WTC11 (cell line): Measurements from ENCODE around the gene OPN1SW.

Experiments
- CBFB ChIP-seq: sonication (generic); formaldehyde crosslinking; IDR thresholded peaks from 2 replicates; pipeline ENCODE4 v1.8.1; 2022; ENCODE audit warnings: mild to moderate bottlenecking, low read depth, missing genetic modification reagents
- CTCF ChIP-seq: fragments of 200-600 bp; IDR thresholded peaks from 2 replicates; pipeline ENCODE4 v1.8.0; 2022; ENCODE audit warnings: antibody characterized with exemption
- E2F5 ChIP-seq: sonication (generic); formaldehyde crosslinking; IDR thresholded peaks from 2 replicates; pipeline ENCODE4 v1.8.1; 2022; ENCODE audit warnings: mild to moderate bottlenecking, moderate library complexity, missing genetic modification reagents
- FOXJ3 ChIP-seq: sonication (generic); formaldehyde crosslinking; IDR thresholded peaks from 2 replicates; pipeline ENCODE4 v1.9.0; 2021; ENCODE audit warnings: missing genetic modification reagents, mild to moderate bottlenecking, borderline replicate concordance
- JUN ChIP-seq: sonication (generic); formaldehyde crosslinking; IDR thresholded peaks from 2 replicates; pipeline ENCODE4 v1.8.0; 2023; ENCODE audit warnings: mild to moderate bottlenecking, missing genetic modification reagents
- ZNF232 ChIP-seq: sonication (generic); formaldehyde crosslinking; IDR thresholded peaks from 2 replicates; pipeline ENCODE4 v1.8.0; 2022; ENCODE audit warnings: mild to moderate bottlenecking, missing genetic modification reagents
- ZNF263 ChIP-seq: sonication (generic); formaldehyde crosslinking; IDR thresholded peaks from 2 replicates; pipeline ENCODE4 v1.8.1; 2022; ENCODE audit warnings: low read depth, mild to moderate bottlenecking, moderate library complexity, missing genetic modification reagents
- TF ChIP-seq, protein P1 (sequence below): sonication (generic); formaldehyde crosslinking; IDR thresholded peaks from 2 replicates; pipeline ENCODE4 v1.8.0; 2022; ENCODE audit warnings: mild to moderate bottlenecking, missing genetic modification reagents
- TF ChIP-seq, protein P2 (sequence below): sonication (generic); formaldehyde crosslinking; IDR thresholded peaks from 2 replicates; pipeline ENCODE4 v1.8.1; 2022; ENCODE audit warnings: missing genetic modification reagents, borderline replicate concordance
- TF ChIP-seq, protein P3 (sequence below): sonication (generic); formaldehyde crosslinking; IDR thresholded peaks from 2 replicates; pipeline ENCODE4 v1.8.1; 2022; ENCODE audit warnings: low read depth, missing genetic modification reagents, borderline replicate concordance

DNA sequence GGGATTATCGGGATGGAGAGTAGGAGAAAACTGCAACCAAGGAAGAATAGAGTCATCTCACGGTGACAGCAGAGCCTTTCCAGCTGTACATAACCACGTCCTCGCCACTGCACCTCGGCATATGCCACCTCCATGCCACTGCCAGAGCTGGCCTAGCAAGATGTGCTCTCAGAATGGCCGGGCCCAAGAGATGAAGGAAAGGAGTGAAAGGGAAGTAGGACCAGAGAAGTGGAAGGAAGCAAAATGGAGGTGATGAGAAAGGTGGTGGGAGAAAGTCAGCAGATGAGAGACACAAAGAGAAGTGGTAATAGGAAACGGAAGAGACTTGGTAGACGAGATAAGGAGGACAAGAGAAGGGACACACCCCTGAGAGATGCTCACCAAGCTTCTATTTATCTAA, 44.4 kb downstream of the OPN1SW start:
- TF ChIP-seq E2F5: no peak
- no peak for TF ChIP-seq JUN (CRISPR knock-in tag)
- TF ChIP-seq, protein P1, sequence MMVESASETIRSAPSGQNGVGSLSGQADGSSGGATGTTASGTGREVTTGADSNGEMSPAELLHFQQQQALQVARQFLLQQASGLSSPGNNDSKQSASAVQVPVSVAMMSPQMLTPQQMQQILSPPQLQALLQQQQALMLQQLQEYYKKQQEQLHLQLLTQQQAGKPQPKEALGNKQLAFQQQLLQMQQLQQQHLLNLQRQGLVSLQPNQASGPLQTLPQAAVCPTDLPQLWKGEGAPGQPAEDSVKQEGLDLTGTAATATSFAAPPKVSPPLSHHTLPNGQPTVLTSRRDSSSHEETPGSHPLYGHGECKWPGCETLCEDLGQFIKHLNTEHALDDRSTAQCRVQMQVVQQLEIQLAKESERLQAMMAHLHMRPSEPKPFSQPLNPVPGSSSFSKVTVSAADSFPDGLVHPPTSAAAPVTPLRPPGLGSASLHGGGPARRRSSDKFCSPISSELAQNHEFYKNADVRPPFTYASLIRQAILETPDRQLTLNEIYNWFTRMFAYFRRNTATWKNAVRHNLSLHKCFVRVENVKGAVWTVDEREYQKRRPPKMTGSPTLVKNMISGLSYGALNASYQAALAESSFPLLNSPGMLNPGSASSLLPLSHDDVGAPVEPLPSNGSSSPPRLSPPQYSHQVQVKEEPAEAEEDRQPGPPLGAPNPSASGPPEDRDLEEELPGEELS (CRISPR knock-in tag): no peak
- TF ChIP-seq CTCF: no peak
- TF ChIP-seq, protein P2, sequence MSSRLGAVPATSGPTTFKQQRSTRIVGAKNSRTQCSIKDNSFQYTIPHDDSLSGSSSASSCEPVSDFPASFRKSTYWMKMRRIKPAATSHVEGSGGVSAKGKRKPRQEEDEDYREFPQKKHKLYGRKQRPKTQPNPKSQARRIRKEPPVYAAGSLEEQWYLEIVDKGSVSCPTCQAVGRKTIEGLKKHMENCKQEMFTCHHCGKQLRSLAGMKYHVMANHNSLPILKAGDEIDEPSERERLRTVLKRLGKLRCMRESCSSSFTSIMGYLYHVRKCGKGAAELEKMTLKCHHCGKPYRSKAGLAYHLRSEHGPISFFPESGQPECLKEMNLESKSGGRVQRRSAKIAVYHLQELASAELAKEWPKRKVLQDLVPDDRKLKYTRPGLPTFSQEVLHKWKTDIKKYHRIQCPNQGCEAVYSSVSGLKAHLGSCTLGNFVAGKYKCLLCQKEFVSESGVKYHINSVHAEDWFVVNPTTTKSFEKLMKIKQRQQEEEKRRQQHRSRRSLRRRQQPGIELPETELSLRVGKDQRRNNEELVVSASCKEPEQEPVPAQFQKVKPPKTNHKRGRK (CRISPR knock-in tag): no peak
- no peak for TF ChIP-seq CBFB (CRISPR knock-in tag)
- no peak for TF ChIP-seq ZNF263
- TF ChIP-seq, protein P3, sequence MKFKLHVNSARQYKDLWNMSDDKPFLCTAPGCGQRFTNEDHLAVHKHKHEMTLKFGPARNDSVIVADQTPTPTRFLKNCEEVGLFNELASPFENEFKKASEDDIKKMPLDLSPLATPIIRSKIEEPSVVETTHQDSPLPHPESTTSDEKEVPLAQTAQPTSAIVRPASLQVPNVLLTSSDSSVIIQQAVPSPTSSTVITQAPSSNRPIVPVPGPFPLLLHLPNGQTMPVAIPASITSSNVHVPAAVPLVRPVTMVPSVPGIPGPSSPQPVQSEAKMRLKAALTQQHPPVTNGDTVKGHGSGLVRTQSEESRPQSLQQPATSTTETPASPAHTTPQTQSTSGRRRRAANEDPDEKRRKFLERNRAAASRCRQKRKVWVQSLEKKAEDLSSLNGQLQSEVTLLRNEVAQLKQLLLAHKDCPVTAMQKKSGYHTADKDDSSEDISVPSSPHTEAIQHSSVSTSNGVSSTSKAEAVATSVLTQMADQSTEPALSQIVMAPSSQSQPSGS: no peak
- TF ChIP-seq ZNF232: no peak
- no peak for TF ChIP-seq FOXJ3 (CRISPR knock-in tag)
